CD4-positive, alpha-beta T cell treated with Interferon gamma for 1 hour (primary cell): ENCODE results near the gene BOD1.

Experiments used
- DNase-seq: peaks from one replicate; pipeline ENCODE4 v3.0.0-alpha.2; 2020

Gene BOD1

GRCh38 chr5:173573126-173573960, 43.1 kb downstream of the BOD1 start:
- peak; percentile 31 for DNase-seq

GRCh38 chr5:173572431-173573125, 43.9 kb downstream of the BOD1 start:
- no peak for DNase-seq

GRCh38 chr5:173570321-173571090, 45.9 kb downstream of the BOD1 start:
- DNase-seq: no peak

DNA sequence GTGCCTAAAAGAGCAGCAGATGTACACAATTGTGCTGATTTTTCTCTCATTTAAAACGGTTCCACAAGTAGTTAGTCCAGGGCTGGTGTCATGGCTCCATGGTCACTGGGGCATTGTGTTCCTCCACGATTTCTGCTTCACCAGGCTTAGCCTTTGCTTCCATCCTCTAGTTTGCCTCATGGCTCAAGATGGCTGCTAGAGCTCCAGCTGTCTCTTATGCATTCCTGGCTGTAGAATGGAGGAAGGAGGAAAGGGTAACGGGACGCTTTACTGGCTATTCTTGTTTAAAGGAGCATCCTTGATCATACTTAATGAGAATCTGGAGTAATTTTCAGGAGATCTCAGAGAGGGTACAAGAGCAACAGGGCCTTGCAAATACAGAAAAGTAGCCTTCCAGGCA, 47.7 kb downstream of the BOD1 start:
- no peak for DNase-seq

GRCh38 chr5:173568128-173568527, 48.3 kb downstream of the BOD1 start:
- no peak for DNase-seq

- DNase-seq: no peak
These were observed 48.9 kb downstream of the BOD1 start for GRCh38 chr5:173567548-173567947.

GRCh38 chr5:173565491-173566072, 50.9 kb downstream of the BOD1 start:
- no peak for DNase-seq

GRCh38 chr5:173564106-173564505, 52.3 kb downstream of the BOD1 start:
- DNase-seq: no peak

- no peak for DNase-seq
These were observed 53.2 kb downstream of the BOD1 start for GRCh38 chr5:173563246-173563645.

- no peak for DNase-seq
These were observed 54.0 kb downstream of the BOD1 start for GRCh38 chr5:173562451-173562850.
